ENCODE data around the gene RNASE11.
A peak's percentile ranks its signal among the peaks of the same experiment; 100 is the strongest.
"Not testable (repeated sequence)": the region's sequence is repeated elsewhere in the genome, so short reads cannot be mapped to it uniquely, and the experiment has no call there.

Gene RNASE11

DNA sequence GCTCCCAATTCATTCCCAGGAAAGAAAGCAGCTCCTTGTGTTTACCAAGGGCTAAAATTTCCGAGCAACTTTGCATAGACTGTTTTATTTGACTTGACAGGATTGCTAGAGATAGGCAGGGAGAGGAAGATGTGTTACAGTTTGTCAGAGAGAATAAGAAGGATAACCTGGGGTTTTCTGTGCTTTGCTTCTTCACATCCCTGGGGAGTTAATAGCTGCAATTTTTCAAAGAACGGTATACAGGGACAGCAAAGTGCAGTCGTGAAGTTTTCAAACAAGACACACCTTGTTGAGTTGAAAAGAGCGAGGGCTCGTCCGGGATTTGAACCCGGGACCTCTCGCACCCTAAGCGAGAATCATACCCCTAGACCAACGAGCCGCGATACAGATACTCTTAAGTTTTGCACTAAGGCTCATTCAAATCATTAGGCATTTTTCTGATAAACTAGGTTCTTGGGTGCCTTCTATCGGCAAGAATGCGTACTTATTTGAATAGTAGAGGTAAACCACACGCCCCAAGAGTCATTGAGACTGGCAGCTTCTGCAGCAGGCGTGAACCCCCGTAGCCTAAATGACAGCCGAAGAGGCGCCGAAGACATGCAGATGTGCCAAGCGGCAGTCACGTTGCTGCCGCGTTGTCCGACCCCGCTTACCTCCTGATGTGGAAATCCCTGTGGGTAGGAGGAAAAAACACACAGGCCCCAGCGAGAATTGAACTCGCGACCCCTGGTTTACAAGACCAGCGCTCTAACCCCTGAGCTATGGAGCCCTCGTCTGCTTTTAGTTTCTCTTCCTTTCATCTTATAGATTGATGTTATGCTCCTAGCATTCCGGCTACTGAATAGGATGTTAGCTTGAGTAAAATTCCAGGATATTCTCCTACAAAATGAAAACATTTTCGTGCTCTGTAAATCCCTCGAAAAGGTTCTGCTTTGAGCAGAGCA lies 25.6 kb upstream of the RNASE11 start:
- peak; percentile 85 for DNase-seq

DNA sequence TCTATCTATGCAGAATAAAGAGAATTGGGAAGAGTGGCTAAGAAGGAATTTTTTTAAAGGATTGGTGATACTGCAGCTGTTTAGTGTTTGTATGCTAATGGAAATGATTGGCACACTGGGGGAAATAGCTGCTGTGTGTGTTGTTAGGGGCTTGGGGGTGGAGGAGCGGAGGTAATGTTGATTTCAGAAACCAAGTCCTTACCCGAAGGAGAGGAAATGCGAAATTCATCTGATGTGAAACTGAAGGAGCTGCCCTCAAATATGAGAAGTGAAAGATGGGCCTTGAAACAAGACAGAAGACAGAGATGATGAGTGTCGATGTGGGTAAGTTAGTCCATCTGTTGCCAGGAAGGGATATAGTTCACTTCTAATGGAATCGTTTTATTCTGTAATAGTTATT lies 24.6 kb upstream of the RNASE11 start:
- DNase-seq = no peak

DNA sequence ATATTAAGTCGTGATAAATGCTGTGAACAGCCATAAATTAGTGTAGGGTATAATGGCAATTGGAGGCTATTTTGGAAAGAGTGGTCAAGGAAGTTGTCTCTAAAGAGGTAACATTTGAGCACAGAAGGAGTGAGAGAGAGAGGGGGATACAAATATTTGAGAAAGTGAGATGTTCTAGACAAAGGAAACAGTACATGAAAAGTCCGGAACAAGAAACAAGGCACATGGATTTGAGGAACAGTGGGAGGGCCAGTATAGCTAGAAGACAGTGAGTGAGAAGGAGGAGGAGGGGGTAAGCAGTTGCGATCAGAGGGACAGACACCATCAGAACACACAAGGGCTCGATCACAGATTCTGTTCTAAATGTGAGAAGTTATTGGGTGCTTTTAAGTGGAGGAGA lies 23.5 kb upstream of the RNASE11 start:
- no peak for DNase-seq

DNA sequence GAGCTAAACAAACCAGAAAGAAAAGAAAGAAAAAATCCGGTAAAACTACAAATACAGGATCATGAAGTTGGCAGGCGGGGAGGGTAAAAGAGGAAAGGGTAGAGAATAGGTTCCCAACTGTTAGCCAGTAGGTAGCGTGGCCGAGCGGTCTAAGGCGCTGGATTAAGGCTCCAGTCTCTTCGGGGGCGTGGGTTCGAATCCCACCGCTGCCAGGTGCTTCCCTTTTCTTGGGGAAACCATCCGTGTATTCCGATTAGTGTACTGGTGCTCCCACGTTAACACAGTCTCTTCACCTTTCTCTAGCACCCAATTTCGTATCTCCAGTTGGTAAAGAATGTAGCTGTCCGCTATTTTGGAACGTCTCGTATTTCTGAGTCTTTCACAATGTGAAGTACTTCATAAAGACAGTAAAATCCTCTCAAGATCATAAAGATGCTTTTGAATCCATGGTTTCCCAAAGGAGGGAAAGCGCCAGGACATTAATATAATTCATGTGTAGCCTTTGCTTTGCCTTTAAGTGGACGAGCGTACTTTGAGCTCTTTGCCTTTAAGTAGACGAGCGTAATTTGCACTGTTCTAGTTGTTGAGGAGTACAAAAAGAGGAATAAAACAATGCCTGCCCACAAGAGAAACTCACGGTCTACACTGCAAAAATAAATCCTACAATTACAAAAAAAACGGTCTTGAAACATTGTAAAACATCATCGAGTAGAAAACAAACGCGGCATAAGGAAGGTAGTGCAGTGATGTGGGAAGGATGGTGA lies 22.4 kb upstream of the RNASE11 start:
- DNase-seq = peak; percentile 73

DNA sequence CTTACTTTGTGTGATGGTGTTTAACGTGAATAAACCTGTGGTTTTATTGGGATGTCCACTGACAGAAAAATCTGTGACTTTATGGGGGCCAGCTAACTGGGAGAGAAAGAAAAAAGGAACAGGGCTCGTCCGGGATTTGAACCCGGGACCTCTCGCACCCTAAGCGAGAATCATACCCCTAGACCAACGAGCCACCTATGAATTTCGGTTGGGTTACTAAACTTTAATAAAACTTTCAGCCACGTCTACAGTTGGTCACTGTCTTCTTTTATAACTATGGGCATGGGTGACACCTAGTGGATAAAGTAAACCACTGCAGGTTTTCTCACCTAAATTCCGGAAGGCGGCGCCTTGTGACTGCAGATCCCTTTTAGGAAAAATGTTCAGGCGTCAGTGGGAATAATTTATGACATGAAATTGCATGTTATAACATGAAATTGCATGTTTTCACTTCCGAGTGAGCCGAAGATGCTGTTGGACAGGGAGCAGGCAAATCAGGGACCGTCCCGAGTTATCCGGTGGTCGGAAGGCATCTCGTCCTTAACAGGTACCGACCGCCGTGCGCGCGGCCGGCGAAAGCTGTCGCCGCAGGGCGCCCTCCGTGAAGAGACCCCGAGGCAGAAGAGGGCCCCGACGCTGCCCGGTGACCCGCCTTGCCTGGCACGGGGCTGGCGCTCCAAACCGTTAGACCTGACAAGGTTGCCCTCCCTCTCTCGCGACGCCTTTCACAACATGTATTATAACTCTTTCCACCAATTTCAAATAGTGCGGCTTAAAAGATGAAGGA lies 21.6 kb upstream of the RNASE11 start:
- peak; percentile 63 for DNase-seq

DNA sequence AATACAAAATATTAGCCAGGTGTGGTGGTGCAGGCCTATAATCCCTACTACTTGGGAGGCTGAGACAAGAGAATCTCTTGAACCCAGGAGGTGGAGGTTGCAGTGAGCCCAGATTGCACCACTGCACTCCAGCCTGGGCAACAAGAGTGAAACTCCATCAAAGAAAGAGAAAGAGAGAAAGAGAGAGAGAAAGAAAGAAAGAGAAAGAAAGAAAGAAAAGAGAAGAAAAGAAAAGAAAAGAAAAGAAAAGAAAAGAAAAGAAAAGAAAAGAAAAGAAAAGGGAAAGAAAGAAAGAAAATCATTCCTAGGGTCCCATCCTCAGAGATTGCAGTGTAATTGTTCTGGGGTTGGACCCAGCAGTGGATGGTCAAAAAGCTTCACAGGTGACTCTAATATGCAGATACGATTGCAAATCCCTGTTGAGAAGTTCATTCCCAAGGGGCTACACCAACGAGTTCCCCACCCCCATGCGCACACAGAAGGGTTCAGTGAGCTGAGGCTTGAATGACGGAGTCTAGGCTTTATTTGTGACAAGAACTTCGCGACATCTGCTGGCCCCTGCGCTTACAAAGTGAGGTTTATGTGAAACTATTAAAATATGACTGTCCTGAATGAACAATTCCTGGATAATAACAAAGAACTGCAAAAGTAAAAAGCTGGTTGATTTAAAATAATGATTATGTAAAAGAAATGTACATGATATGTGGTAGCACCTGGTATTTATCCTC lies 20.7 kb upstream of the RNASE11 start:
- no peak for DNase-seq

DNA sequence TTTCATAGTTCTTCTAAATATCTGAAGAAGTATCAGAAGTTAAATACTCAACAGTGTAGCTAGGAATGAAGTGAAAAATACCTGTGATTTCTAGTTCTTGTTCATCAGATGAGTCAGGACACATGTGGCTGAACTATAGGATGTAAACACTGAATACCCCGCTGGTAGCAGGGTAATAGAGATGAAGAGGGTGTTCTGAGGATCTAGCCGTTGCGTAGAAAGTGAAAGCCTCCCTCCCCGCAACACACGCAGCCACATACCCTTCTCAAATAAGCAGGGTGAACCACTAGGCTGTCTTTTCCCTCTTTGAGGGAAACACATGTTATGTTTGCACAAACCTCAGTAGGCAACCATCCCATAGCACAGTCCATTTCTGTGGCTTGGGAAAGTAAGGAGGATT lies 19.8 kb upstream of the RNASE11 start:
- no peak for DNase-seq

DNA sequence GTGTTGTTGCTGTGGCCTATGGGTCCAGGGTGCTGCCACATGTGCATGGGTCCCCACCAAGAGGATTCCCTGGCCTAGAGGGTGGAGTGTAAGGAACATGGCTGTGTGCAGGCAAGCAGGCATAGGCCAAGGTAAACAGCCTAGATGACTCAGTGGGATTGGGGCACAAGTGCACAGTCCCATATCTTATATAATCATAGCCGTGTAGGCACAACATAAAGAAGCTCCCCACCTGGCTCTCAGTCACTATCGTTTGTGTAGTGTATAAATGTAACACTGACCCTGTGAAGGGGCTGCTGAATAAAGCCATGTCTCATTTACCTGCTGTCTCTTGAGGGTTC lies 19.1 kb upstream of the RNASE11 start:
- DNase-seq = no peak

DNA sequence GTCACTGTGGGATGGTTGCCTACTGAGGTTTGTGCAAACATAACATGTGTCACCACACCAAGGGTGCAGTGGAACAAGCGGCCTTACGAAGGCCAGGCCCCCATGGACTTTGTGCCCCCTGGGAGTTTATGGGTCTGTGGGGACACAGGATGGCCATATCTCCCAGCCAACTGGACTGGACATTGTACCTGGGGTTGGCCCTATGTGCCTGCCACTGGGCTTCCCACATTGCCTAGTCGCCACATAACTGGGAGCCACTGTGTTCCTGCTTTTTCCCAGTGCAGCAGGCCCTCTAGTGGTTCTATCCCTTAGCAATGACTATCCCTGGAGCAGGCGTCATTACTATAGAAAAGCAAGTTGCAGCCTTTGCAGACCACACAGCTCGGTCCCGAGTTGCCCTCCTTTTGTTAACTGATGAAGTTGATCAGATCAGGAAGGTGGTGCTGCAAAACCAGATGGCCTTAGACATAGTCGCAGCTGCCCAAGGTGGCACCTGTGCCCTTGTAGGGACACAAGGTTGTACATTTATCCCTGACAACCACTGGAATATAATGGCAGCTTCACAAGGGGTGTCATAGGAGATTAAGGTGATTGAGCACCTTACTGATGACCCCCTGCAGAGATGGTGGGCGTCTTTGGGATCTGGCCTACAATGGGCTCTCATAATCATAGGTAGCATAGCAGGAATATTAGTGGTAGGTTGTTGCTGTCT lies 18.5 kb upstream of the RNASE11 start:
- no peak for DNase-seq

DNA sequence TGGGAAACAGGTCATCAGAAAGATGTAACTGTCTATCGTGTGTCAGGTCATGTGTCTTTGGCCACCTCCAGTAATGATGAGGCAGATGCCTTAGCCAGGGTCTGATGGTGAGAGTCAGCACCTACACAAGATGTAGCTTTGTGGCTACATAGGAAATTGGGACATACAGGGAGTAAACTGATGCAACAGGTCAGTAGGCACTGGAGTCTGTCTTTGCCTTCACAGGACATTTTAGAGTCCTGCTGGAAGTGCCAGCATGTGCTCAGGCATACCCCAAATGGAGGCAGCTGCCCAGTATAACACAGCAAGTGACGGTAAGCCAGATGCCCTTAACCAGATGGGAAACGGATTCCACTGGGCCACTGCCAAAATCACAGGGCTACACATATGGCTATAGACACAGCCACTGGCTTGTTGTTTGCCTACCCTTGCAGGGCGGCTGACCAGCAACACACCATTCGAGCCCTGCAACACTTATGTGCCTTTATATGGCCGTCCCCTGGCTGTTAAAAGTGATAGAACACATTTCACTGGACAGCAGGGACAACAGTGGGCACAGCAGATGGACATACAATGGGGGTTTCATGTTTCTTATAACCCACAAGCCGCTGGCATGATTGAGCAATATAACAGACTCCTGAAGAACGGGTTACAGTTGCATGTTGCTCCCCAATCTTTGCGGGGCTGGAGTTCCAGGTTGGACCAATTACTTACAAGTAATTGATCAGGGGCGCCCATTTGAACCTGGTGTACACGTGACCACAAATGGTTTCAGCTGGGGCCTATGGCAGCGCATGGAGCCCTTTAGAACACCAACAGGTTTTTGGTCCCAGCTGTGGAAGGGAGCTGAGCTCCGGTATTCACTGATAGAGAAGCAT lies 16.3 kb upstream of the RNASE11 start:
- DNase-seq = no peak

DNA sequence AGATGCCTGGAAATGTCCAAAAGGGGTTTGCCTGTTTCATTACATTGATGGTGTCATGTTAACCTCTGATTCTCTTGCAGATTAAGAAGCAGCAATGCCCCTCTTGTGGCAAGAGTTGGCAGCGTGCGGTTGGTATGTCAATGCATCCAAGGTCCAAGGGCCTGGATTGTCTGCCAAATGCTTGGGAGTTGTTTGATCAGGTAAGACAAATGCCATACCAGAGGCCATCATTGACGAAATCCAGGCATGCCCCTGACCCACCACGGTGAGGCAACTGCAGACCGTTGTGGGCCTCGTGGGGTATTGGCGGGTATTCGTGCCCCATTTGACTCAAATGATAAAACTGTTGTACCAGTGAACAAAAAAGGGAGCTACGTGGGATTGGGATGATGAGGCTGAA lies 14.8 kb upstream of the RNASE11 start:
- no peak for DNase-seq

DNA sequence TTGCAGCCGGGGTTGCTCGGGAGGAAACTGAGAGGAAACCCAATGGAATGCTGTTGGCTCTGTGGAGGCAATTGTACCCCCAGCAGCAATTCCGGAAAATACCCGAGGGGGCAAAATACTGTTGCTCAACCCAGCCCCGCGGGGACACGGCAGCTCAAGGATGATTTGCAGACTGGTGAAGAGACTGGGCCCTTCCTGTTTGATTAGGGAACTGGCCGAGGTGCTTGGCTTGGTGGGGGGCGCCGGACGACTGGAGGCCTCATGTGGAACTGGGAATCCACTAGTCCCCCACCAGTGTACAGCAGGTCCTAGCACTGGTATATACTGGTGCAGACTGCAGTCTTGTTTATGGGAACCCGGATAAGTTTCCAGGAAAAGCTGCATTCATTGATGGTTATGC lies 13.7 kb upstream of the RNASE11 start:
- DNase-seq = no peak

DNA sequence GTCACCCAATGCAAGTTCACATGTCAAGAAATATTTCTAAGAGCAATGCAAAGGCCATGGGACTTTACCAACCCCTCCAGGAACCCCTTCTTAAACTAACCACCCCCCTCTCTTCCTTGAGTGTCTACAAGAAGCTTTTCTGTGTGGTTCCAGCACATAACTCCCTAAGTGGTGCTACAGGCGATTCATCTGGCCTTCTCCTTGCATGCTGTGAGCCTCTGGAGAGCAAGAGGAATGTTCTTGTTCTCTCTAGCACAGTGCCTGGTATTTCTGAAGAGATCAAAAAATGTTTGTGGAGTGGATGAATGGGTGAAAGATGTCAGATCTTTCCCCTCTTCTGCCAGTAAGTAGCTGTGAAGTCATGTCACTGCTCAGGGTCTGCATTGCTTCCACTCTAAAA lies 9.3 kb upstream of the RNASE11 start:
- DNase-seq = no peak

DNA sequence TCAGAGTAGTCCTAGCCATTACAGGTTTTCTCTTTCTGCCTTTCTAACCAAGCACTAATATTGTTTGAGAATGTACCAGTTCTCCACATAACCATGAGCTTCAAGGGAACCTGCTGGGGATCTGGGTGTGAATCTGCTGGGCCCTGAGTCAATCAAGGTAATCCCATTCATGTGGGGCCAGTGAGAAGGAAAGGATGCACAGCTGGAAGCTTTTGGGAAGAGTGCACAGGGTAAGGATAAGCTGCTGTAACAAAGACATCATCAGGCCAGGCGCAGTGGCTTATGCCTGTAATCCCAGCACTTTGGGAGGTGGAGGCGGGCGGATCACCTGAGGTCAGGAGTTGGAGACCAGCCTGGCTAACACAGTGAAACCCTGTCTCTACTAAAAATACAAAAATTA lies 7.9 kb upstream of the RNASE11 start:
- DNase-seq = not testable (repeated sequence)

DNA sequence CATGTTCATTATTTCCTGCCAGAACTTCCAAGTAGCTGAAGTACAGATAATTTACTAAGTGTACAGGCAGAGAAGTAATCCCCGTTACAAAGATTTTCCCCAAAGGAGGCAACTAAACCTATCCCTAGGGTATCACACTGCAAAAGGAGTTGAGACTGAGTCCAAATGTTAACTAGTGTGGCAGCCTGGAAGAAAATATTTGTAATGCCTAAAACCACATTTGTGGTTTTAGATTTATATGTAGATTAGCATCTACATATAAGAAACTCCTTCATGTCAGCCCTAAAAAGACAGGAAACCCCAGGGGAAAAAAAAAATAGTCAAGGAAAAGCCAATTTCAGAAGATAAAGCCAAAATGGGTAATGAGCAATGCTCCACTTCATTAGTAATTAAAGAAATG lies 4.8 kb upstream of the RNASE11 start:
- no peak for DNase-seq

DNA sequence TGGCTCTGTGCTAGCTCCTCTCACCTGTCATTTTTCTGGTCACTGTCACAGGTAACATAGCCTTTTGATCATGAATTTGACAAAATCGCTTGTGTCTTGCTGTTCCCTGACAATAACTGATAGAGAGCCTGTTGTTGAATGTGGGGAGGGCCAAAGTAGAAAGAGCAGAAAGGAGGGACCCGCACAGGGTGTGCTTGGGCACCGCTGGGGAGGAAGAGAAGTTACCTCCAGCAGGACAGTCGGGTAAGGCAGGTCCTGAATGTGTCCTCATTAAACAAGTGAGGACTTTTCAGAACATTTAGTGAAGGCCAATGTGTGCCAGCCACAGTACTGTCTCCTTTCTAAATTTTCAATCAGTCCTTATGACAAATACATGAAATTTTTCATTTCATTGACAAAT lies 3.4 kb upstream of the RNASE11 start, which contains the start of gene RNASE12:
Gene RNASE12, minus strand, starts transcription at position 142 of the 400 bp plus-strand sequence. CDS start 653 bp downstream, outside the sequence.
- no peak for DNase-seq

DNA sequence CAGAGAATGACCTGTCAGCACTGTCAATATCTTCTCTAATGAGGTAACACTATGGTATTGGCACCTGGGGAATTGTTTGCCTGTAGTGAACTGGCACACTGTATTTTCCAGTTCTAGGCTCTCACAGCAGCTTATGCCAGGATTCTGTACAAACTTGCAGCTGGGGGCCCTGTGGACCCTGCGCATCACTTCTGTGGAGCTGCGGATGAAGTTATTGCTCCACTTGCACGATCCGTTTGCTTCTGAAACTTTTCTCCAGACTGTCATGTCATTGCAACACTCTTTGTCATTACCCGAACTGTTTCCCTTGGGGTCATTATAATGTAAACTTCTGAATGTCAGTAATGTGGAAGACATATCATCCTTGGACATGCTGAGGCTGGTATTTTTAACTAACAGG lies 3.9 kb downstream of the RNASE11 start:
- DNase-seq = no peak

DNA sequence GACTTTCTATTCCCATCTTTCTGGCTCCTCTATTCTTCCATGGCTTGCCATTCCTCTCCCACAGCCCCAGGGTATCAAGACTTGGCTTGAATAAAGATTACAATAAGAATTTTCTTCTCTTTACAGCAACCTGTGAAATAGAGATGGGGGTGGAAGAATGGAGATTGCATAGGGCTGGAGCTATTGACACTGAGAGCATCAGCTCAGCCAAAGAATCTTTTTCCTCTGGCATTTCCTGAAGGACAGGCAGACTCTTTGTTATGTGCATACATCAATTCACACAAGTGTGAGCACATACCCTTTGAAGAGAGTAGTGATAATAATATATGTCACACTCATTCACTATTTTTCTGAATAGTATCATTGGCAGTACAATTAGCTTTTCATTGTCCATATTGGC lies 4.7 kb downstream of the RNASE11 start:
- no peak for DNase-seq

DNA sequence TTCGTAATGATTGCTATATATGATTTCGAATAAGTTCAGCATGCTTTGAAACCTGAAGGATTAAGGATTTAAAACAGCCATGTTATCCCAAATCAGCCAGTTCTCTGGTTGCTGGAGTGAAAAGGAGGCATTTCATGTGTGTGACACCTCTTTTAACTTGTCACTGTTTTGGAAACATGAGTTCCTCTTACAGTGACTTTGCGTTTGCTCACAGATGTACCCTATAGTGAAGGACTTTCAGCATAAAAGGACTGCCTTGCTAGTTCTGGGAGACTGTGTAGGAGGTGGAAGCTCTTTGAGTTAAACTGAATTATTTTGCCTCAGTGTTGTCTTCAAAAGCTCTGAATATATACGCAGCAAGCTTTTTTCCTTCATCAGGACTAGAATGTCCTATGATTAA lies 7.6 kb downstream of the RNASE11 start:
- no peak for DNase-seq

DNA sequence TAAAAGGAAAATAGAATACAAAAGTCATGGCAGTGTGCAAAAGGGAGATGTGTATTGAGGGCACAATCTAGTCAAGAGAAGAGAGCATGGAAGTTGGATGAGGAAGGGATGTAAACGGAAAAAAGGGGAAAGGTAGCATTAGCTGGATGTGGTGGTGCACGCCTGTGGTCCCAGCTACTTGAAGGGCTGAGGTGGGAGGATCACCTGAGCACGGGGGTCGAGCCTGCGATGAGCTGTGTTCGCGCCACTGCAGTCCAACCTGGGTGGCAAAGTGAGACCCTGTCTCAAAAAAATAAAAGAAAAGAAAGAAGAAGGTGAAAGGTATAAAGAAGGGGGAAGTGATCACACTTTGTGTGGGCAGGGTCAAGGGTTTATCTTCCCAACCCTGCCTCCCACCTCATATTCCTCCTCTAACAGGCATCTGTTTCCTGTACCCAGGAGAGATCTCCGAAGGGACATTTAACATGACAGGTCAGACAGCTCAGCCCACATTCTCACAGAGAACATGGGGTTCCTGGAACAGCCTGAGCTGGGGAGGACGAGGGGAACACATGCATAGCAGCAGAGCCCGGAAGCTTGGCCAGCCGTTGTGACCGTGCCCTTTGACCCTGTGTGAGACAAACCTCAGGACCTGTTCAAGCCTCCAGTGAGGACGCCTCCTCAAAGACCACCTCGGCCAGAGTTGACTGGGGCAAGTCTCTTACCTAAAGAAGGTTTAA lies 8.9 kb downstream of the RNASE11 start:
- no peak for DNase-seq

Data from CD4-positive, alpha-beta T cell treated with Interleukin-17A for 4 hours (primary cell).